GM23248 (cell line): Measurements from ENCODE around the gene PLA2G2D. TPM values are rescaled to one million over a fixed set of nuclear protein-coding genes. Genes with fewer than 3 reads are reported as not detected.

ENCODE experiments used
- DNase-seq: peaks from one replicate; pipeline ENCODE4 v3.0.0-alpha.2; 2015
- H2AFZ ChIP-seq: fragments of 200-600 bp; sonication (generic); 2 replicates; pipeline ENCODE4 v1.6.1; 2016; ENCODE audit warnings: antibody characterized with exemption
- H3F3A ChIP-seq: fragments of 200-600 bp; sonication (generic); 2 replicates; pipeline ENCODE4 v1.6.1; 2016; ENCODE audit warnings: mild to moderate bottlenecking, antibody characterized with exemption, mixed run types; ENCODE audit not compliant: insufficient read depth
- H3K27ac ChIP-seq: fragments of 200-600 bp; sonication (generic); 2 replicates; pipeline ENCODE4 v1.5.1; 2016; ENCODE audit warnings: mild to moderate bottlenecking
- H3K27me3 ChIP-seq: fragments of 200-600 bp; sonication (generic); replicated peaks from 2 replicates; pipeline ENCODE4 v1.6.1; 2016; ENCODE audit warnings: mild to moderate bottlenecking; ENCODE audit not compliant: insufficient read depth
- H3K36me3 ChIP-seq: fragments of 200-600 bp; sonication (generic); 2 replicates; pipeline ENCODE4 v1.6.1; 2016; ENCODE audit warnings: low read depth, mild to moderate bottlenecking
- H3K4me1 ChIP-seq: fragments of 200-600 bp; sonication (generic); 2 replicates; pipeline ENCODE4 v1.6.1; 2016; ENCODE audit warnings: mild to moderate bottlenecking; ENCODE audit not compliant: insufficient read depth
- H3K4me2 ChIP-seq: fragments of 200-600 bp; sonication (generic); one replicate; pipeline ENCODE4 v1.6.1; 2016; ENCODE audit warnings: mild to moderate bottlenecking; ENCODE audit not compliant: unreplicated experiment
- H3K4me3 ChIP-seq: fragments of 200-600 bp; sonication (generic); 2 replicates; pipeline ENCODE4 v1.5.1; 2016; ENCODE audit warnings: mild to moderate bottlenecking
- H3K79me2 ChIP-seq: fragments of 200-600 bp; sonication (generic); 2 replicates; pipeline ENCODE4 v1.6.1; 2016; ENCODE audit warnings: mild to moderate bottlenecking; ENCODE audit not compliant: insufficient read depth
- H3K9ac ChIP-seq: fragments of 200-600 bp; sonication (generic); 2 replicates; pipeline ENCODE4 v1.6.1; 2016; ENCODE audit warnings: mild to moderate bottlenecking
- H3K9me2 ChIP-seq: fragments of 200-600 bp; sonication (generic); 2 replicates; pipeline ENCODE4 v1.6.1; 2016; ENCODE audit warnings: mixed run types, mild to moderate bottlenecking, moderate library complexity; ENCODE audit not compliant: insufficient read depth
- H3K9me3 ChIP-seq: fragments of 200-600 bp; sonication (generic); one replicate; pipeline ENCODE4 v1.6.1; 2017; ENCODE audit warnings: low read depth
- H4K20me1 ChIP-seq: fragments of 200-600 bp; sonication (generic); 2 replicates; pipeline ENCODE4 v1.6.0; 2016; ENCODE audit not compliant: insufficient read depth
- EZH2 ChIP-seq: fragments of 200-600 bp; sonication (generic); IDR thresholded peaks from 2 replicates; pipeline ENCODE4 v1.6.1; 2018; ENCODE audit warnings: antibody characterized with exemption, mild to moderate bottlenecking; ENCODE audit not compliant: insufficient read depth, poor library complexity, severe bottlenecking
- EZH2phosphoT487 ChIP-seq: fragments of 200-600 bp; sonication (generic); IDR thresholded peaks from 2 replicates; pipeline ENCODE4 v1.6.1; 2018; ENCODE audit warnings: antibody characterized with exemption, moderate library complexity, mild to moderate bottlenecking, low read depth; ENCODE audit not compliant: insufficient read depth
- WGBS, 2 experiments: methylation state at CpG; one replicate each; pipeline ENCODE4 v1.1.6; 2015 to 2017; ENCODE audit warnings: low lambda C conversion rate in 2 of 2, low coverage in 1 of 2; ENCODE audit errors: missing lambda C conversion rate in 2 of 2; 5-methylcytosine and 5-hydroxymethylcytosine counted together
- in situ Hi-C: fragments of 300-500 bp; cut with MboI; formaldehyde crosslinking; loops from 2 replicates; pipeline ENCODE4 v1.15.0; 2020
- polyA plus RNA-seq: library from polyadenylated mRNA; unstranded; fragments of >200 nt; fragmentation: Nextera tagmentation; extraction: Ambion mirVana; gene quantifications from 2 replicates; pipeline ENCODE4 v1.2.1, GENCODE V29; 2016
- total RNA-seq: library from RNA; depleted of rRNA; stranded (reverse); fragments of >200 nt; shearing (Covaris generic); gene quantifications from 2 replicates; pipeline ENCODE4 v1.2.3, GENCODE V29; 2014

PLA2G2D gene
- total and polyA plus RNA-seq, 2 experiments from 2014 or later, result not detected

DNA sequence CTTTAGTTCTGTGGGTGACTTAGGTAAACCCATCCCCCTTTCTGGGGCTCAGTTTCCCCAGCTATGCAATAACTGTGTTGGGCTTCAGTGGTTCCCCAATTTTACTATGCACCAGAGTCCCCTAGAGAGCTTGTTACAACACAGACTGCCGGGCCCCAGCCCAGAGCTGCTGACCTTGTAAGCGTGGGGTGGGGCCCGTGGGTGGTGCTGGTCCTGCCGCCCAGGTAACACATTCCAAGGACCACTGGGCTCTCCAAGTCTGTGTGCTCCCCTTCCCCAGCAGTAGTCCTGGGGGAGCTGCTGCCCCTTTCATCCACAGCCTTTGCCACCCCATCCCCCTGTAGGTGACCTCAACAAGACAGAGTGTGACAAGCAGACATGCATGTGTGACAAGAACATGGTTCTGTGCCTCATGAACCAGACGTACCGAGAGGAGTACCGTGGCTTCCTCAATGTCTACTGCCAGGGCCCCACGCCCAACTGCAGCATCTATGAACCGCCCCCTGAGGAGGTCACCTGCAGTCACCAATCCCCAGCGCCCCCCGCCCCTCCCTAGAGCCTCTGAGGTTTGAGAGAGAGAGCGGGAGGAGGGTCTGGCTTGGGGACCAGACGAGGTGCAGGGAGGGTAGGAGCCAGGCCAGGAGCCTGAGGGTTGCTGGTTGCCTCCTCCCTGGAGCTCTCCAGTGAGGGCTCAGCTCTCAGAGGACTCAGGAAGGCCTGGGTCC lies 28.7 kb upstream of the PLA2G2D start:
- peaks cover 6% of the 10 kb centered on the region for H3K4me1 ChIP-seq
- H3K9me2 ChIP-seq, result no peaks in the 10 kb centered on the region
- H3K27ac ChIP-seq, result no peak overlapping the region
- H3F3A ChIP-seq, result no peaks in the 10 kb centered on the region
- no peak for DNase-seq
- no peaks in the 10 kb centered on the region for H3K9me3 ChIP-seq
- H3K9ac ChIP-seq, result no peak overlapping the region
- in situ Hi-C loops, result no loop called here
- H3K4me2 ChIP-seq, result no peak overlapping the region
- no peaks in the 10 kb centered on the region for H4K20me1 ChIP-seq
- TF ChIP-seq EZH2phosphoT487 (no peak), EZH2 (no peak)
- no peaks in the 10 kb centered on the region for H3K79me2 ChIP-seq
- no peak overlapping the region for H3K4me3 ChIP-seq
- 77 to 83% methylated on average over 12 to 13 of the region's 13 CpGs for WGBS, 2 experiments
- no peaks in the 10 kb centered on the region; the same call in 1 of the 2 replicates for H3K27me3 ChIP-seq
- no peaks in the 10 kb centered on the region for H3K36me3 ChIP-seq
- H2AFZ ChIP-seq, result no peak overlapping the region

GRCh38 chr1:20143734-20144565 lies 24.6 kb upstream of the PLA2G2D start:
- Histone ChIP-seq H3K4me1 (no peaks in the 10 kb centered on the region), H3K27ac (no peak overlapping the region), H3K4me2 (no peak overlapping the region), H3K9me2 (no peaks in the 10 kb centered on the region), H3K79me2 (no peaks in the 10 kb centered on the region), H3K4me3 (no peak overlapping the region), H4K20me1 (no peaks in the 10 kb centered on the region), H3K36me3 (no peaks in the 10 kb centered on the region), H3K9me3 (no peaks in the 10 kb centered on the region), H3F3A (no peaks in the 10 kb centered on the region), H3K9ac (no peak overlapping the region), H2AFZ (no peak overlapping the region), H3K27me3 (no peaks in the 10 kb centered on the region; the same call in 1 of the 2 replicates)
- no peak for DNase-seq
- in situ Hi-C loops, result no loop called here
- 65 to 69% methylated on average over 13 of the region's 13 CpGs for WGBS, 2 experiments
- TF ChIP-seq EZH2, result no peak
- no peak for TF ChIP-seq EZH2phosphoT487

GRCh38 chr1:20143318-20143717 lies 24.0 kb upstream of the PLA2G2D start:
- H2AFZ ChIP-seq, result no peak overlapping the region
- no peak overlapping the region for H3K27ac ChIP-seq
- no peak for DNase-seq
- no peaks in the 10 kb centered on the region; the same call in 1 of the 2 replicates for H3K27me3 ChIP-seq
- in situ Hi-C loops, result no loop called here
- no peaks in the 10 kb centered on the region for H3K79me2 ChIP-seq
- H3K36me3 ChIP-seq, result no peaks in the 10 kb centered on the region
- H4K20me1 ChIP-seq, result no peaks in the 10 kb centered on the region
- H3K4me2 ChIP-seq, result no peak overlapping the region
- H3K9me3 ChIP-seq, result no peaks in the 10 kb centered on the region
- 88 to 90% methylated on average over 8 of the region's 8 CpGs for WGBS, 2 experiments
- H3K9me2 ChIP-seq, result no peaks in the 10 kb centered on the region
- no peak overlapping the region for H3K9ac ChIP-seq
- no peaks in the 10 kb centered on the region for H3K4me1 ChIP-seq
- TF ChIP-seq EZH2phosphoT487 (no peak), EZH2 (no peak)
- H3K4me3 ChIP-seq, result no peak overlapping the region
- no peaks in the 10 kb centered on the region for H3F3A ChIP-seq

GRCh38 chr1:20142001-20142710 lies 22.8 kb upstream of the PLA2G2D start:
- TF ChIP-seq EZH2phosphoT487 (no peak), EZH2 (no peak)
- Histone ChIP-seq H3K9ac (no peak overlapping the region), H3K4me2 (no peak overlapping the region), H3K27ac (no peak overlapping the region), H3K4me1 (no peaks in the 10 kb centered on the region), H3K36me3 (no peaks in the 10 kb centered on the region), H3K79me2 (no peaks in the 10 kb centered on the region), H3K4me3 (no peak overlapping the region), H3K9me2 (no peaks in the 10 kb centered on the region), H2AFZ (no peak overlapping the region), H3K9me3 (no peaks in the 10 kb centered on the region), H3K27me3 (no peaks in the 10 kb centered on the region; the same call in 1 of the 2 replicates), H3F3A (no peaks in the 10 kb centered on the region), H4K20me1 (no peaks in the 10 kb centered on the region)
- in situ Hi-C loops, result no loop called here
- 74 to 78% methylated on average over 13 of the region's 13 CpGs for WGBS, 2 experiments
- DNase-seq, result no peak
